ENCODE data around the gene SUCLG2. TPM values are rescaled to one million over a fixed set of nuclear protein-coding genes. Genes with fewer than 3 reads are reported as not detected.

The SUCLG2 gene
- total and polyA plus RNA-seq, 2 of the 4 experiments (the other 2 are of a cell fraction): 26.8 to 34.6 TPM

- no peak overlapping the region for H3K14ac ChIP-seq (replicated peaks; ENCODE audit: low read depth, low read length)
- ATAC-seq (ENCODE audit: low read depth) (no peak), DNase-seq (no peak)
- H2BK120ac ChIP-seq (ENCODE audit: low read depth, low read length): no peak overlapping the region
- H2BK15ac ChIP-seq (ENCODE audit: low read depth, low read length): no peak overlapping the region
- H2BK5ac ChIP-seq (ENCODE audit: low read depth, low read length, poor library complexity, severe bottlenecking): no peak overlapping the region
- CTCF ChIA-PET: no interaction called here
- no peaks in the 10 kb centered on the region for H3K4me1 ChIP-seq (ENCODE audit: control insufficient read depth, insufficient read depth, low read length)
- TF ChIP-seq RFX5 (IDR thresholded peaks at IDR 0.05; ENCODE audit: low read depth, low read length) (no peak), SMC3 (IDR thresholded peaks at IDR 0.05; ENCODE audit: low read depth, low read length) (no peak), CHD1 (IDR thresholded peaks at IDR 0.05; ENCODE audit: low read depth, low read length) (no peak), NFE2L2 (IDR thresholded peaks at IDR 0.05; ENCODE audit: low read depth, low read length) (no peak), MAZ (IDR thresholded peaks at IDR 0.05; ENCODE audit: borderline replicate concordance, low read depth, low read length) (no peak), MAFK (IDR thresholded peaks at IDR 0.05; ENCODE audit: low read depth, low read length) (no peak), RAD21 (IDR thresholded peaks at IDR 0.05; ENCODE audit: low read length) (no peak), USF2 (IDR thresholded peaks at IDR 0.05; ENCODE audit: low read depth, low read length) (no peak), ELK1 (IDR thresholded peaks at IDR 0.05; ENCODE audit: borderline replicate concordance, low read depth, low read length) (no peak), FOS (IDR thresholded peaks at IDR 0.05; ENCODE audit: low read depth, low read length) (no peak)
- H4K20me1 ChIP-seq (ENCODE audit: insufficient read depth, low read length): no peaks in the 10 kb centered on the region
- no peaks in the 10 kb centered on the region for H3K9me3 ChIP-seq (ENCODE audit: control insufficient read depth, insufficient read depth, low read length)
- no peak overlapping the region for H2AK5ac ChIP-seq (ENCODE audit: low read depth, low read length)
- H3K4ac ChIP-seq (ENCODE audit: low read depth, low read length): no peak overlapping the region
- BruUV-seq (replicated peaks): no TSS peak
- no peaks in the 10 kb centered on the region for H3K27me3 ChIP-seq (ENCODE audit: control insufficient read depth, insufficient read depth, low read length)
- H2AK9ac ChIP-seq (replicated peaks; ENCODE audit: low read depth, low read length, poor library complexity): no peak overlapping the region
- no peaks in the 10 kb centered on the region; the same call in 1 of the 2 replicates for H3K9me1 ChIP-seq (ENCODE audit: insufficient read depth, low read length)
- H4K91ac ChIP-seq (ENCODE audit: insufficient read depth, low read depth, low read length): no peak overlapping the region
- H2BK20ac ChIP-seq (ENCODE audit: low read depth, low read length): no peak overlapping the region
- H3K36me3 ChIP-seq (ENCODE audit: control insufficient read depth, insufficient read depth, low read length): peaks cover 4% of the 10 kb centered on the region; the same call in 1 of the 2 replicates
- dilution Hi-C loops (cut with HindIII; ENCODE audit: low sequenced_read_pairs, unreplicated experiment): no loop called here
- H3K79me1 ChIP-seq (ENCODE audit: low read depth in 1 of 2, low read length in 2 of 2): peaks cover 0 to 3% of the 10 kb centered on the region in 2 experiments; a peak in 2 of 4 replicates
- POLR2A ChIA-PET (ENCODE audit: unreplicated experiment): no interaction called here
- H3K27ac ChIP-seq (ENCODE audit: insufficient read depth, low read length): no peak overlapping the region
- intact Hi-C loops (cut with micrococcal nuclease): no loop called here
- no CpG with 5 or more reads among the region's 3 CpGs for WGBS, 2 experiments (ENCODE audit: extremely low coverage in 2 of 2, insufficient read length in 1 of 2)
- no peak overlapping the region for H3K23ac ChIP-seq (ENCODE audit: low read depth, low read length)
- H3K18ac ChIP-seq (ENCODE audit: low read depth, low read length): no peak overlapping the region
- H3K4me2 ChIP-seq (ENCODE audit: low read depth, low read length): no peak overlapping the region
- in situ Hi-C loops (cut with MboI; ENCODE audit: low sequenced_read_pairs): no loop called here
- H3K56ac ChIP-seq (ENCODE audit: extremely low read depth, insufficient read depth, low read length): no peak overlapping the region
- no peak overlapping the region for H3K4me3 ChIP-seq (ENCODE audit: insufficient read depth, low read depth, low read length)
- no peak overlapping the region for H4K8ac ChIP-seq (ENCODE audit: low read depth in 2 of 2, low read length in 2 of 2)
- H2AFZ ChIP-seq (replicated peaks; ENCODE audit: low read length, poor library complexity): no peak overlapping the region
- no peak overlapping the region for H3K9ac ChIP-seq (ENCODE audit: low read depth, low read length)
- no peak overlapping the region for H4K5ac ChIP-seq (ENCODE audit: low read depth, low read length)
Observed at GRCh38 chr3:67402873-67403272, 251.5 kb downstream of the SUCLG2 start.

All from IMR-90 (cell line).